Muscle layer of duodenum (tissue), 2 donors: ENCODE data around the gene CDC5L.

Source experiments
- H3K27ac ChIP-seq: one replicate; pipeline ENCODE4 v1.7.0; 2013; ENCODE audit warnings: mild to moderate bottlenecking, low read length
- H3K27me3 ChIP-seq: one replicate; pipeline ENCODE4 v1.7.0; 2013; ENCODE audit warnings: low read depth, mild to moderate bottlenecking, control low read depth, low read length
- H3K36me3 ChIP-seq, 2 donors: one replicate each; pipeline ENCODE4 v1.7.0; 2013; ENCODE audit warnings: low read length in 2 of 2, control low read depth in 1 of 2, mild to moderate bottlenecking in 1 of 2; ENCODE audit not compliant: insufficient read depth in 2 of 2, control insufficient read depth in 1 of 2
- H3K4me1 ChIP-seq, 2 donors: one replicate each; pipeline ENCODE4 v1.7.0; 2013; ENCODE audit warnings: low read length in 2 of 2, mild to moderate bottlenecking in 2 of 2, control low read depth in 1 of 2, moderate library complexity in 1 of 2; ENCODE audit not compliant: insufficient read depth in 2 of 2, control insufficient read depth in 1 of 2
- H3K4me3 ChIP-seq, 2 donors: one replicate each; pipeline ENCODE4 v1.7.0; 2013; ENCODE audit warnings: low read length in 2 of 2, low read depth in 1 of 2, mild to moderate bottlenecking in 1 of 2
- H3K9me3 ChIP-seq, 2 donors: one replicate each; pipeline ENCODE4 v1.7.0; 2013; ENCODE audit warnings: low read length in 2 of 2, control low read depth in 1 of 2, mild to moderate bottlenecking in 1 of 2; ENCODE audit not compliant: control insufficient read depth in 1 of 2
- donor health status: healthy.

The CDC5L gene

DNA sequence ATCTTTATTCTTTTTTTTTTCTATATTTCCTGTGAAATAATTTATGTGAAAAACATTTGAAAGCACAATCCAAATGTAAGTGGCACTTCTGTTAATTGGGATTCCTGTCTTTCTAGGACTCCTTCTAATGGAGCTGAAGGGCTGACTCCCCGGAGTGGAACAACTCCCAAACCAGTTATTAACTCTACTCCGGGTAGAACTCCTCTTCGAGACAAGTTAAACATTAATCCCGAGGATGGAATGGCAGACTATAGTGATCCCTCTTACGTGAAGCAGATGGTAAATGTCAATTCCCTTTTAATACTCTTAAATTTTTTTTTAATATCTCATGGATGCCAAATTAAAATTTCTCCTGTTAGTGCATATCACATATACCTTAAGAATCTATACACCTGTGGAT lies 35.0 kb downstream of the CDC5L start:
- H3K4me1 ChIP-seq: no peaks in the 10 kb centered on the region
- H3K27ac ChIP-seq: no peak overlapping the region
- no peaks in the 10 kb centered on the region for H3K9me3 ChIP-seq
- H3K36me3 ChIP-seq: peaks cover 61 to 68% of the 10 kb centered on the region in 2 donors
- H3K27me3 ChIP-seq: no peaks in the 10 kb centered on the region
- no peak overlapping the region for H3K4me3 ChIP-seq

- Histone ChIP-seq H3K4me3 (no peak overlapping the region), H3K27ac (no peak overlapping the region), H3K36me3 (peaks cover 60 to 69% of the 10 kb centered on the region in 2 donors), H3K27me3 (no peaks in the 10 kb centered on the region), H3K4me1 (no peaks in the 10 kb centered on the region), H3K9me3 (no peaks in the 10 kb centered on the region)
Measured at GRCh38 chr6:44423306-44423705, 35.8 kb downstream of the CDC5L start.

DNA sequence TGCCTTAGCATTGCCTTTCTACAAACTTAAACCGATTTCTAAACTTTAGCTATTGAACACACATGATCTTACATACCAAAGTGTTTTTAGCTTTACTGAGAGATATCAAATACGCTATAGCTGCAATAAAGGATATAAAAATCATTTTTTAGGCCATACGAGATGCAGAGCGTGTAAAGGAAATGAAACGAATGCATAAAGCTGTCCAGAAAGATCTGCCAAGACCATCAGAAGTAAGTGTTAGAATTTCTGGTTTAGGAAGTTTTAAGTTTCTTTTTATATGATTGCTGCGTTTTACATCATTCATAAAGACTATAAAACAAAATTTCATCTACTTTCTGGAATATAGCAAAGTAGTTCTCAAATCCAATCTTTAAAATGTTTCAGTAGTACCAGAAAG lies 38.4 kb downstream of the CDC5L start:
- Histone ChIP-seq H3K4me1 (no peaks in the 10 kb centered on the region), H3K27ac (no peak overlapping the region), H3K27me3 (no peaks in the 10 kb centered on the region), H3K36me3 (peaks cover 59 to 73% of the 10 kb centered on the region in 2 donors), H3K4me3 (no peak overlapping the region), H3K9me3 (no peaks in the 10 kb centered on the region)

DNA sequence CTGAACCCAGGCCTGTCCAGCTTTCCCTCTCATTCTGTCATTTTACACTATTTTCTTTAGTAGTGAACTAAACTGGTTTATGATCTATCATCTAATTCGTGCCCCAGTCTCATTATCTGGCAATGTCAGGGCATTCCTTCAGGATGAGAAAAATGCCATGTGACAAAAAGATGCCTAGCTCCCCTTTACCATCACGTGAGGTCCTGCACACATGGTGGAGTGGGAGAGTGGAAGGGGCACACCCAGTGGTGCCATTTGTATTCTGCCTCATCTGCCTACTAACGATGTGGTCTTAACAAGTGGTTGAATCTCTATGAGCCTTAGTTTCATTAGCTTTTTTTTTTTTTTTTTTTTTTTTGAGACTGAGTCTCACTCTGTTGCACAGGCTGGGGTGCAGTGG lies 41.2 kb downstream of the CDC5L start:
- peaks cover 42 to 51% of the 10 kb centered on the region in 2 donors for H3K36me3 ChIP-seq
- peaks cover 8 to 10% of the 10 kb centered on the region in 2 donors for H3K4me1 ChIP-seq
- H3K4me3 ChIP-seq: no peak overlapping the region
- no peaks in the 10 kb centered on the region for H3K27me3 ChIP-seq
- H3K9me3 ChIP-seq: no peaks in the 10 kb centered on the region
- no peak overlapping the region for H3K27ac ChIP-seq

- Histone ChIP-seq H3K4me3 (no peak overlapping the region), H3K27ac (no peak overlapping the region), H3K36me3 (peaks cover 35 to 42% of the 10 kb centered on the region in 2 donors), H3K4me1 (peaks cover 8 to 10% of the 10 kb centered on the region in 2 donors), H3K9me3 (no peaks in the 10 kb centered on the region), H3K27me3 (no peaks in the 10 kb centered on the region)
Measured at GRCh38 chr6:44430326-44430725, 42.8 kb downstream of the CDC5L start.

- no peaks in the 10 kb centered on the region for H3K9me3 ChIP-seq
- no peak overlapping the region for H3K4me3 ChIP-seq
- H3K4me1 ChIP-seq: peaks cover 8 to 10% of the 10 kb centered on the region in 2 donors
- H3K36me3 ChIP-seq: peaks cover 28 to 34% of the 10 kb centered on the region in 2 donors
- H3K27ac ChIP-seq: no peak overlapping the region
- H3K27me3 ChIP-seq: no peaks in the 10 kb centered on the region
Measured at GRCh38 chr6:44431118-44431725, 43.7 kb downstream of the CDC5L start.

GRCh38 chr6:44432227-44432626 lies 44.7 kb downstream of the CDC5L start:
- Histone ChIP-seq H3K4me1 (peaks cover 8 to 10% of the 10 kb centered on the region in 2 donors), H3K36me3 (peaks cover 22 to 24% of the 10 kb centered on the region in 2 donors), H3K27me3 (no peaks in the 10 kb centered on the region), H3K9me3 (no peaks in the 10 kb centered on the region), H3K27ac (no peak overlapping the region), H3K4me3 (no peak overlapping the region)

- Histone ChIP-seq H3K9me3 (no peaks in the 10 kb centered on the region), H3K36me3 (peaks cover 18 to 27% of the 10 kb centered on the region in 2 donors), H3K27me3 (no peaks in the 10 kb centered on the region), H3K27ac (no peak overlapping the region), H3K4me1 (peaks cover 8 to 10% of the 10 kb centered on the region in 2 donors), H3K4me3 (no peak overlapping the region)
Measured at GRCh38 chr6:44432726-44433125, 45.2 kb downstream of the CDC5L start.

DNA sequence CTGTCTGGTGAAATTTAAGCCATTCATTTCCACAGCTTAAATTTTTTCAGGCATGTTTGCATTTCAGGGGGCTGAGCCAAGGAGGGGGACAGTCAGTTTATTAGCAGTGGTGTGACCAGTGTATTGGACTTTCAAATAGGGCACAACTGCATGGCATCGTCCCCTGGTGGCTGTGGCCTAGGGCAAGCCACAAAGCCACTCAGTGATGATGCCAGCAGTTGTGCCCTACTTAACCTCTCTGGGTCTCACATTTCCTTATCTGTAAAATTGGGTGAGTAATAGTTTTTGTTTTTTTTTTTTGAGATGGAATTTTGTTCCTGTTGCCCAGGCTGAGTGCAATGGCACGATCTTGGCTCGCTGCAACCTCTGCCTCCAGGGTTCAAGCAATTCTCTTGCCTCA lies 48.0 kb downstream of the CDC5L start:
- peaks cover 8 to 10% of the 10 kb centered on the region in 2 donors for H3K4me1 ChIP-seq
- no peak overlapping the region for H3K4me3 ChIP-seq
- no peaks in the 10 kb centered on the region for H3K27me3 ChIP-seq
- H3K27ac ChIP-seq: no peak overlapping the region
- peaks cover 9 to 12% of the 10 kb centered on the region in 2 donors for H3K36me3 ChIP-seq
- no peaks in the 10 kb centered on the region for H3K9me3 ChIP-seq

- Histone ChIP-seq H3K4me3 (no peak overlapping the region), H3K4me1 (no peaks in the 10 kb centered on the region), H3K27ac (no peak overlapping the region), H3K36me3 (peaks cover 14 to 25% of the 10 kb centered on the region in 2 donors), H3K9me3 (peaks cover 4 to 5% of the 10 kb centered on the region in 2 donors), H3K27me3 (no peaks in the 10 kb centered on the region)
Measured at GRCh38 chr6:44438827-44439226, 51.3 kb downstream of the CDC5L start.

DNA sequence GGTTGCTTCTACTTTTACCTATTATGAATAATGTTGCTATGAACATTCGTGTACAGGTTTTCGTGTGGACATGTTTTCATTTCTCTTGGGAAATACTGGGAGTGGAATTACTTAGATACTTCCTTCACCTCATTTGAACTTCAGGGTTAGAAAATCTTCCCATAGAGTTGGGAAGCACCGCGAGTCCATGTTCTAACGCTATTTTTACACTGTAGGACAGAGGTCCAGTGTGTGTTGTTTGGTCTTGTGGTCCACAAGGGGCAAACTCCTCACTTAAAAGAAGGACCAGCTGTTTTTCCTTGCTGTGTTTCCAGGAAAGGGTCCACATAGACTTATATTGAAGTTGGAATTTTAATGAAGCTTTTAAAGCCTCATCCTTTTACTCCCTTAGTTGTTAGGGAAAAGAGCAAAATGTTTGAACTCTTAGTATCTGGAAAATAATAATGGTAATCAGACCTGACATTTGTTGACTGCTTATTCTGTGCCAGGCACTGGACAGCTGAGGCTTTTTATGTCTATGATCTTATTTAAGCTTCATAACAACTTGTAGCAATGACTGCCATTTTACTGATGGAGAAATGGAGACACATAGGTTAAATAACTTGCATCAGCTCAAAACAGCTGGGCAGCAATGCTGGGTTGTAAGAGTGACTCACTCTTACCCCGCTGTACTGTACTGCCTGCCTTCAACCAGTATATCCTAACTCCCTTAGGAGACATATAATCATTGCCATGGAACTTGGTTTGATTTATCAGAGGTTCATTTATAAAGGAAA lies 52.0 kb downstream of the CDC5L start:
- Histone ChIP-seq H3K27ac (no peak overlapping the region), H3K4me1 (no peaks in the 10 kb centered on the region), H3K27me3 (no peaks in the 10 kb centered on the region), H3K4me3 (no peak overlapping the region), H3K9me3 (peaks cover 4 to 5% of the 10 kb centered on the region in 2 donors), H3K36me3 (peaks cover 10 to 28% of the 10 kb centered on the region in 2 donors)
